Measurements from ENCODE around the gene SLC50A1.

The SLC50A1 gene

DNA sequence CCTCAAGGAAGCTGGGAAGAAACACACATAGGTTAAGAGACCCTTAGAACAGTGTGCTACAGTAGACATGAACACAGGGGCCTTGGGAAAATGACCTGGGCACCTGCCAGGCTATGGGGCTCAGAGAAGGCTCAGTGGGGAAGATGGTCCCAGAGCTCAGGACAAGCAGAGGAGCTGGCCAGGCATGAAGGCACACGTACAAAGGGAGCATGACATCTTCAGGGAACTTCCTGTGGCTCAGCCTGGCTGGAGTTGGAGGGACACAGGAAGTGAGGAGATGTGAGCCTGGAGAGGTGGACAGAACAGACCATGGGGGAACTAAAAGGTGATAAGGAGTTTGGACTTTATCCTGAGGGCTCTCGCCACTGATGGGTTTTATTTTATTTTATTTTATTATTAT, 3.8 kb upstream of the SLC50A1 start:
- Histone ChIP-seq H3K27ac (replicated peaks) (no peak overlapping the region), H3K4me3 (replicated peaks; ENCODE audit: insufficient read depth, low read length) (no peak overlapping the region), H3K27me3 (ENCODE audit: insufficient read depth, poor library complexity, severe bottlenecking) (peaks cover 15% of the 10 kb centered on the region)
- no peak for DNase-seq (ENCODE audit: low read depth in 1 of 2, low spot score in 1 of 2)
- TF ChIP-seq GABPA (IDR thresholded peaks at IDR 0.05; ENCODE audit: low read depth) (no peak), SPI1 (IDR thresholded peaks at IDR 0.05; ENCODE audit: borderline replicate concordance, low read depth) (no peak)

DNA sequence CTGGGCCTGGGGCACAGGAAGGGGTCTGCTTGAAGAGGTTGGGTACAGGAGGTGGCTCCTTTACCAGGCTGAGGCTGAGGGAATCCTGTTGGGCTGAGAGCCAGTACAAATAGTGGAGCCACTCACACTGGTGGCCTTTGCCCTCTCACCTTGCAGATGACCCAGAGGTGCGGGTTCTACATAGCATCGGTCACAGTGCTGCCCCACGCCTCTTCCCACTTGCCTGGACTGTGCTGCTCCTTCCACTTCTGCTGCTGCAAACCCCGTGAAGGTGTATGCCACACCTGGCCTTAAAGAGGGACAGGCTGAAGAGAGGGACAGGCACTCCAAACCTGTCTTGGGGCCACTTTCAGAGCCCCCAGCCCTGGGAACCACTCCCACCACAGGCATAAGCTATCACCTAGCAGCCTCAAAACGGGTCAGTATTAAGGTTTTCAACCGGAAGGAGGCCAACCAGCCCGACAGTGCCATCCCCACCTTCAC, 1.8 kb upstream of the SLC50A1 start:
- no peak overlapping the region for H3K27ac ChIP-seq (replicated peaks)
- no peak for DNase-seq (ENCODE audit: low read depth in 1 of 2, low spot score in 1 of 2)
- H3K27me3 ChIP-seq (ENCODE audit: insufficient read depth, poor library complexity, severe bottlenecking) = no peaks in the 10 kb centered on the region
- TF ChIP-seq POLR2AphosphoS5 (IDR thresholded peaks at IDR 0.05; ENCODE audit: low read depth) (no peak), GABPA (IDR thresholded peaks at IDR 0.05; ENCODE audit: low read depth) (no peak), SPI1 (IDR thresholded peaks at IDR 0.05; ENCODE audit: borderline replicate concordance, low read depth) (no peak)
- TF ChIP-seq, protein P1, sequence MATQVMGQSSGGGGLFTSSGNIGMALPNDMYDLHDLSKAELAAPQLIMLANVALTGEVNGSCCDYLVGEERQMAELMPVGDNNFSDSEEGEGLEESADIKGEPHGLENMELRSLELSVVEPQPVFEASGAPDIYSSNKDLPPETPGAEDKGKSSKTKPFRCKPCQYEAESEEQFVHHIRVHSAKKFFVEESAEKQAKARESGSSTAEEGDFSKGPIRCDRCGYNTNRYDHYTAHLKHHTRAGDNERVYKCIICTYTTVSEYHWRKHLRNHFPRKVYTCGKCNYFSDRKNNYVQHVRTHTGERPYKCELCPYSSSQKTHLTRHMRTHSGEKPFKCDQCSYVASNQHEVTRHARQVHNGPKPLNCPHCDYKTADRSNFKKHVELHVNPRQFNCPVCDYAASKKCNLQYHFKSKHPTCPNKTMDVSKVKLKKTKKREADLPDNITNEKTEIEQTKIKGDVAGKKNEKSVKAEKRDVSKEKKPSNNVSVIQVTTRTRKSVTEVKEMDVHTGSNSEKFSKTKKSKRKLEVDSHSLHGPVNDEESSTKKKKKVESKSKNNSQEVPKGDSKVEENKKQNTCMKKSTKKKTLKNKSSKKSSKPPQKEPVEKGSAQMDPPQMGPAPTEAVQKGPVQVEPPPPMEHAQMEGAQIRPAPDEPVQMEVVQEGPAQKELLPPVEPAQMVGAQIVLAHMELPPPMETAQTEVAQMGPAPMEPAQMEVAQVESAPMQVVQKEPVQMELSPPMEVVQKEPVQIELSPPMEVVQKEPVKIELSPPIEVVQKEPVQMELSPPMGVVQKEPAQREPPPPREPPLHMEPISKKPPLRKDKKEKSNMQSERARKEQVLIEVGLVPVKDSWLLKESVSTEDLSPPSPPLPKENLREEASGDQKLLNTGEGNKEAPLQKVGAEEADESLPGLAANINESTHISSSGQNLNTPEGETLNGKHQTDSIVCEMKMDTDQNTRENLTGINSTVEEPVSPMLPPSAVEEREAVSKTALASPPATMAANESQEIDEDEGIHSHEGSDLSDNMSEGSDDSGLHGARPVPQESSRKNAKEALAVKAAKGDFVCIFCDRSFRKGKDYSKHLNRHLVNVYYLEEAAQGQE (IDR thresholded peaks at IDR 0.05; ENCODE audit: insufficient replicate concordance, low read depth) = no peak
- no peak overlapping the region for H3K4me3 ChIP-seq (replicated peaks; ENCODE audit: insufficient read depth, low read length)

DNA sequence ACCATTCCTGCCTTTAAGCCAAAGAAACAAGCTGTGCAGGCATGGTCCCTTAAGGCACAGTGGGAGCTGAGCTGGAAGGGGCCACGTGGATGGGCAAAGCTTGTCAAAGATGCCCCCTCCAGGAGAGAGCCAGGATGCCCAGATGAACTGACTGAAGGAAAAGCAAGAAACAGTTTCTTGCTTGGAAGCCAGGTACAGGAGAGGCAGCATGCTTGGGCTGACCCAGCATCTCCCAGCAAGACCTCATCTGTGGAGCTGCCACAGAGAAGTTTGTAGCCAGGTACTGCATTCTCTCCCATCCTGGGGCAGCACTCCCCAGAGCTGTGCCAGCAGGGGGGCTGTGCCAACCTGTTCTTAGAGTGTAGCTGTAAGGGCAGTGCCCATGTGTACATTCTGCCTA, 1.3 kb upstream of the SLC50A1 start:
- Histone ChIP-seq H3K27ac (replicated peaks) (no peak overlapping the region), H3K4me3 (replicated peaks; ENCODE audit: insufficient read depth, low read length) (no peak overlapping the region), H3K27me3 (ENCODE audit: insufficient read depth, poor library complexity, severe bottlenecking) (no peaks in the 10 kb centered on the region)
- TF ChIP-seq GABPA (IDR thresholded peaks at IDR 0.05; ENCODE audit: low read depth) (no peak), POLR2AphosphoS5 (IDR thresholded peaks at IDR 0.05; ENCODE audit: low read depth) (no peak), SPI1 (IDR thresholded peaks at IDR 0.05; ENCODE audit: borderline replicate concordance, low read depth) (no peak)
- TF ChIP-seq, protein P2, sequence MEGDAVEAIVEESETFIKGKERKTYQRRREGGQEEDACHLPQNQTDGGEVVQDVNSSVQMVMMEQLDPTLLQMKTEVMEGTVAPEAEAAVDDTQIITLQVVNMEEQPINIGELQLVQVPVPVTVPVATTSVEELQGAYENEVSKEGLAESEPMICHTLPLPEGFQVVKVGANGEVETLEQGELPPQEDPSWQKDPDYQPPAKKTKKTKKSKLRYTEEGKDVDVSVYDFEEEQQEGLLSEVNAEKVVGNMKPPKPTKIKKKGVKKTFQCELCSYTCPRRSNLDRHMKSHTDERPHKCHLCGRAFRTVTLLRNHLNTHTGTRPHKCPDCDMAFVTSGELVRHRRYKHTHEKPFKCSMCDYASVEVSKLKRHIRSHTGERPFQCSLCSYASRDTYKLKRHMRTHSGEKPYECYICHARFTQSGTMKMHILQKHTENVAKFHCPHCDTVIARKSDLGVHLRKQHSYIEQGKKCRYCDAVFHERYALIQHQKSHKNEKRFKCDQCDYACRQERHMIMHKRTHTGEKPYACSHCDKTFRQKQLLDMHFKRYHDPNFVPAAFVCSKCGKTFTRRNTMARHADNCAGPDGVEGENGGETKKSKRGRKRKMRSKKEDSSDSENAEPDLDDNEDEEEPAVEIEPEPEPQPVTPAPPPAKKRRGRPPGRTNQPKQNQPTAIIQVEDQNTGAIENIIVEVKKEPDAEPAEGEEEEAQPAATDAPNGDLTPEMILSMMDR (IDR thresholded peaks at IDR 0.05; ENCODE audit: insufficient read depth, low read length) = no peak
- TF ChIP-seq, protein P1 (IDR thresholded peaks at IDR 0.05; ENCODE audit: insufficient replicate concordance, low read depth) = no peak
- no peak for DNase-seq (ENCODE audit: low read depth in 1 of 2, low spot score in 1 of 2)

DNA sequence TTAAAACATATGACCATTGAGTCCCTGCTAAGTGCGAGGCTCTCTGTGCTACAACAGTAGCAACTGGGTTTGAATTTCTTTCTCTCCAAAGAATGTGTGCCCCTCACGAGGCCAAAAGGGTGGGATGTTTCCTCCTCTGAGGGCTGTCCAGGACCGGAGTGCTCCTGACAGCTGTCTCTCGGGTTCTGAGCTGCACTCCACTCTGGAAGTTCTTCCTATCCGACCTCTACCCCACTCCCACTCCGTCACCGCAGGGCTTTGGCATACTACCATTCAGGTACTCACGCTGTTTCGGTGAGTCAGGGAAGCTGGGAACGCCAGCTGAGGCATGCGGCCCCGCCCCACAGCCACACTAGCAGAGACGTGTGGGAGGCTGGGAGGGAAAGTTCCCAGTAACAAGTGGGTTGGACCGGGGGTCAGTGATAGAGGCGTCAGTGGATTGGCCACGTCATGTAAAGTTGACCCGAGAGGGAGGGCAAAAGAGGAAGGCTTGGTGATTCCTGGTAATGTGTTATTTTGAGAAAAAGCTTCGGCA, 705 bp upstream of the SLC50A1 start:
- Histone ChIP-seq H3K4me3 (replicated peaks; ENCODE audit: insufficient read depth, low read length) (peak overlapping the region; percentile 79), H3K27ac (replicated peaks) (peak overlapping the region; percentile 82), H3K27me3 (ENCODE audit: insufficient read depth, poor library complexity, severe bottlenecking) (no peaks in the 10 kb centered on the region)
- peak; percentile 73 for TF ChIP-seq SPI1 (IDR thresholded peaks at IDR 0.05; ENCODE audit: borderline replicate concordance, low read depth)
- TF ChIP-seq, protein P1 (IDR thresholded peaks at IDR 0.05; ENCODE audit: insufficient replicate concordance, low read depth) = no peak
- peak; percentile 73 to 75 for DNase-seq (ENCODE audit: low read depth in 1 of 2, low spot score in 1 of 2)

Data from HL-60 (cell line).